HAP-1 (cell line): ENCODE results near the gene TSPEAR.
"Not testable (repeated sequence)": the region's sequence is repeated elsewhere in the genome, so short reads cannot be mapped to it uniquely, and the experiment has no call there.

Experiments used
- DNase-seq, 2 experiments: peaks; one replicate each; pipeline ENCODE4 v3.0.0-alpha.2; 2016 to 2020; ENCODE audit warnings: low spot score in 2 of 2
- H3K27me3 ChIP-seq: fragments of 250-450 bp; sonication (Bioruptor Pico); 2 replicates; pipeline ENCODE4 v1.5.1; 2020; ENCODE audit warnings: low read depth, mild to moderate bottlenecking, moderate library complexity
- H3K36me3 ChIP-seq: fragments of 250-450 bp; sonication (Bioruptor Pico); replicated peaks from 2 replicates; pipeline ENCODE4 v1.5.1; 2020; ENCODE audit warnings: mild to moderate bottlenecking
- H3K4me1 ChIP-seq: fragments of 250-450 bp; sonication (Bioruptor Pico); 2 replicates; pipeline ENCODE4 v1.5.1; 2020; ENCODE audit warnings: mild to moderate bottlenecking
- H3K4me3 ChIP-seq: fragments of 250-450 bp; sonication (Bioruptor Pico); 2 replicates; pipeline ENCODE4 v1.5.1; 2020; ENCODE audit warnings: mild to moderate bottlenecking, moderate library complexity
- H3K9me3 ChIP-seq: fragments of 250-450 bp; sonication (Bioruptor Pico); 2 replicates; pipeline ENCODE4 v1.5.1; 2020; ENCODE audit warnings: mild to moderate bottlenecking, moderate library complexity
- in situ Hi-C: fragments of 300-500 bp; cut with MboI; formaldehyde crosslinking; loops from 3 replicates; pipeline ENCODE4 v1.14.3; 2020; ENCODE audit warnings: low sequenced_read_pairs, inconsistent platforms, mixed read lengths

Gene TSPEAR

DNA sequence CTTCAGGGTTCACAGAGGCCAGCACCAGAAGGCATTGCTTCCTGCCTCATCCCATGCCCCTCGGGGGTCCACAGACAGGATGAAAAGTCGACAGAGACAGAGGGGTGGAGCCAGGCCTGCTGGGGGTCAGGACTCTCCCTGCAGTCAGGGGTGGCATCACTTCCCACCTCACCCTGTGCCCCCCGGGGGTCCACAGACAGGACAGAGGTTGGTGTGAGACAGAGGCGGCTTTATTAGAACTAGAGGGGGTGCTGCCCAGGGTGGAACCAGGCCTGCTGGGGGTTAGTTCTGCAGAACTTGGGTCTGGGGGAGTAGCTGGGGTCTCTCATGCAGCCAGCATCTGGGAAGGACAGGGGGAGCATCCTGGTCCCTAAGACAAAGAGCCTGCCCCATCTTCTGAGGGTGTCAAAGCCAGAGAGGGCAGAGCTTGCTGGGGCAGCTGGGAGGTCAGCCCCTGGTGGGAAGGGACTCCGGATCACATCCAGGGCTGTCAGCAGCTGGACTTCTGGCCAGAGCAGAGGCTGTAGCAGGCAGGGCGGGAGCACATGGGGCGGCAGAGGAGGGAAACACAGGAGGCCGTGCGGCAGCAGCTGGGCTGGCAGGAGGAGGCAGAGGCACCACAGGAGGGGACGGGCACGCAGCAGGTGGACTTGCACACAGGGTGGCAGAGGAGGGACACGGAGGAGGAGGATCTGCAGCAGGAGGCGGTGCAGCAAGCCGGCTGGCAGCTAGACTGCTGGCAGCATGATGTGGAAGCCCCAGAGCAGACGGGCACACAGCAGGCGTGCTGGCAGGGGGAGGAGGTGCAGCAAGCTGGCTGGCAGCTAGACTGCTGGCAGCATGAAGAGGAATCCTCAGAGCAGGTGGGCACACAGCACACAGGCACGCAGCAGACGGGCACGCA is 120.2 kb downstream of the TSPEAR start:
- H3K36me3 ChIP-seq, in situ Hi-C loops, DNase-seq, H3K4me1 ChIP-seq, H3K4me3 ChIP-seq, H3K9me3 ChIP-seq, H3K27me3 ChIP-seq: not testable (repeated sequence)

- Histone ChIP-seq H3K4me1 (no peaks in the 10 kb centered on the region), H3K27me3 (no peaks in the 10 kb centered on the region), H3K36me3 (no peaks in the 10 kb centered on the region), H3K9me3 (no peaks in the 10 kb centered on the region; the same call in 1 of the 2 replicates), H3K4me3 (no peak overlapping the region)
- in situ Hi-C loops, result no loop called here
- DNase-seq, result no peak
Observed at GRCh38 chr21:44590311-44590721, 121.1 kb downstream of the TSPEAR start.

DNA sequence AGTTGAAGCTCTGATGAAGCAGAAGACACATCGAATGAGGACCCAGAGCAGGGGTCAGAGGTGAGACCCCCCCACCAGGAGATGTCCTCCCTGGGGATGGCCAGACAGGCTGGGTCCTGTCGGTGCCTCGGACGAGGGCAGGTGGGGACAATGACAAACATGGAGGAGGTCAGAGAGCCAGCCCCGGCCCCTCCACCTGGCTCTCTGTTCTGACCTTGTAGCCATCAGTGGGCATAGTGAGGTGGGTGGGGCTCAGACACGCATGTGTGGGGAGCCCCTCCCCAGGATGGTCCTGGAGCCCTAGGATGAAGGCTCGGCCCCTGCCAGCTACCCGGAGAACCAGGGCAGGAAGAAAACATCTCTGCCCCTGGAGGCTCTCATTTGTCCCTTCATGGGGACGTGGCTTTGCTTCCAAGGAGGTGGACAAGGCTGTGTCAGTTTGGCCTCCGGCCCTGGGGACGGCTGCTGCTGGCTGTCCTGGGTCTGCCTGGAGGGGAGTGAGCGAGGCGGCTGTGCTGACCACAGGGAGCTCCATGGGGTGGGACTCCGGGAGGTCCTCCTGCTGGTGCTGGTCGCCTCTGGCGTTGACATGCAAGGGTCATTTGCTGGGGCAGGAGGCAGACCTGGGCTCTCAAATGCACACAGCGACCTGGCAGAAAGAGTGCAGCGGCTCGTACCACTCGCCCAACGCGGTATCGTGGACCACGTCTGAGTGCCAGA is 121.6 kb downstream of the TSPEAR start:
- no peaks in the 10 kb centered on the region for H3K36me3 ChIP-seq
- H3K4me1 ChIP-seq, result no peaks in the 10 kb centered on the region
- H3K4me3 ChIP-seq, result no peak overlapping the region
- DNase-seq, result no peak
- H3K9me3 ChIP-seq, result no peaks in the 10 kb centered on the region; the same call in 1 of the 2 replicates
- in situ Hi-C loops, result no loop called here
- H3K27me3 ChIP-seq, result no peaks in the 10 kb centered on the region

GRCh38 chr21:44589094-44589493 is 122.3 kb downstream of the TSPEAR start:
- Histone ChIP-seq H3K4me1 (no peaks in the 10 kb centered on the region), H3K36me3 (no peaks in the 10 kb centered on the region), H3K27me3 (no peaks in the 10 kb centered on the region), H3K4me3 (no peak overlapping the region), H3K9me3 (no peaks in the 10 kb centered on the region; the same call in 1 of the 2 replicates)
- in situ Hi-C loops, result no loop called here
- DNase-seq, result no peak

DNA sequence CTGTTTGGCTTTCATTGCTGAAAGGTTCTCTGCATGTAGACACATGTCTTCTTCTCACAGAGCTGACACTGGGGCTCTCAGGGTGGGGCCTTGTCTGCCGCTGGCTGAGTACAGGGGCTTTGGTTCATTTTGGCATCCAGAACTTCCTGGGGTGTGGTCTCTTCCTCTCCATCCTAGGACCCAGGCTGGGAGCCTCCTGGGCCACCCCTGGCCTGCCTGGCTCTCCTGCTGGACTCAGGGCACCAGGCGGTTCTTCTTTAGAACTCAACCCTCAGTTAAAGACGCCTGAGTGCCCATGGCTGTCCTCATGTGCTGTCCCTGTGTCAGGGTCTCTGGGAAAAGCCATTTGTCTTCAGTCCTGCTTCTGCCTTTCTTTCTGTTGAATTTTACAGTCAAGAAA is 125.5 kb downstream of the TSPEAR start:
- in situ Hi-C loops, result no loop called here
- H3K27me3 ChIP-seq, result no peaks in the 10 kb centered on the region
- H3K36me3 ChIP-seq, result no peaks in the 10 kb centered on the region
- no peaks in the 10 kb centered on the region for H3K4me1 ChIP-seq
- H3K9me3 ChIP-seq, result peaks cover 4% of the 10 kb centered on the region
- no peak for DNase-seq
- H3K4me3 ChIP-seq, result no peak overlapping the region

- no peak for DNase-seq
Observed at GRCh38 chr21:44583800-44584147, 127.6 kb downstream of the TSPEAR start.

GRCh38 chr21:44583089-44583799 is 128.1 kb downstream of the TSPEAR start:
- in situ Hi-C loops, result no loop called here
- Histone ChIP-seq H3K4me3 (no peak overlapping the region), H3K27me3 (no peaks in the 10 kb centered on the region), H3K4me1 (no peaks in the 10 kb centered on the region), H3K36me3 (no peaks in the 10 kb centered on the region), H3K9me3 (peaks cover 4% of the 10 kb centered on the region)
- DNase-seq, result no peak

More at GRCh38 chr21:44583800-44584147, 127.6 kb downstream of the TSPEAR start:
- H3K9me3 ChIP-seq, result peaks cover 4% of the 10 kb centered on the region
- no peak overlapping the region for H3K4me3 ChIP-seq
- no peaks in the 10 kb centered on the region for H3K27me3 ChIP-seq
- no peaks in the 10 kb centered on the region for H3K36me3 ChIP-seq
- no peaks in the 10 kb centered on the region for H3K4me1 ChIP-seq
- in situ Hi-C loops, result no loop called here

GRCh38 chr21:44582055-44582454 is 129.3 kb downstream of the TSPEAR start:
- Histone ChIP-seq H3K4me1 (no peaks in the 10 kb centered on the region), H3K36me3 (no peaks in the 10 kb centered on the region), H3K27me3 (no peaks in the 10 kb centered on the region), H3K4me3 (no peak overlapping the region), H3K9me3 (peaks cover 4% of the 10 kb centered on the region)
- in situ Hi-C loops, result no loop called here
- no peak for DNase-seq

GRCh38 chr21:44581158-44581557 is 130.2 kb downstream of the TSPEAR start:
- in situ Hi-C loops, result no loop called here

DNA sequence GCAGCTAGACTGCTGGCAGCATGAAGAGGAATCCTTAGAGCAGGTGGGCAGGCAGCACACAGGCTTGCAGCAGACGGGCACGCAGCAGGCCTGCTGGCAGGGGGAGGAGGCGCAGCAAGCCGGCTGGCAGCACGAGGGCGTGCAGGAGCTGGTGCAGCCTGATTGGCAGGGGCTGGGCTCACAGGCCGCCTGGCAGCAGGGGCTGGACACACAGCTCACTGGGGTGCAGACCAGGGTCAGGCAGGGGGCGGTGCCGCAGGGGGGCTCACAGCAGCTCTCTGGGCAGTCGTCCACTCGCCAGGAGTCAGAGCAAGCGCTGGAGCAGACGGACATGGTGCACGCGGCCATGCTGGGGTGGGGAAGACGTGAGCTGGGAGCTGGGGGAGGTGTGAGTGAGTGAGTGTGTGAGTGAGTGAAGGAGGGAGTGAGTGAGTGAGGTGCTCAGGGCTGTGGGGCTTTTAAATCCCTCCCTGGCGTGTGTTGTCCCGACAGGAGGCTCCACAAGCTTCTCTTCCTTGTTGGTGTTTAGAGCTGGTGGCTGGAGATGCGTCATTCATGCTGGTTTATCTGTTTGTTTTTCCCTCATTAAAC is 131.0 kb downstream of the TSPEAR start, which contains the start of gene KRTAP10-5:
TSS of gene KRTAP10-5 (minus strand) at position 374 of the 591 bp plus-strand sequence. CDS start at position 348, 26 bp downstream.
- H3K27me3 ChIP-seq, H3K4me3 ChIP-seq, H3K9me3 ChIP-seq, DNase-seq, H3K36me3 ChIP-seq, H3K4me1 ChIP-seq, in situ Hi-C loops: not testable (repeated sequence)

More at GRCh38 chr21:44581158-44581557, 130.2 kb downstream of the TSPEAR start:
- no peak for DNase-seq
- no peaks in the 10 kb centered on the region for H3K4me1 ChIP-seq
- H3K4me3 ChIP-seq, result no peak overlapping the region
- no peaks in the 10 kb centered on the region for H3K27me3 ChIP-seq
- no peaks in the 10 kb centered on the region for H3K36me3 ChIP-seq
- peaks cover 4% of the 10 kb centered on the region; the same call in 1 of the 2 replicates for H3K9me3 ChIP-seq

GRCh38 chr21:44579833-44580144 is 131.6 kb downstream of the TSPEAR start:
- Histone ChIP-seq H3K9me3 (peaks cover 4% of the 10 kb centered on the region; the same call in 1 of the 2 replicates), H3K4me3 (no peak overlapping the region), H3K36me3 (no peaks in the 10 kb centered on the region), H3K4me1 (no peaks in the 10 kb centered on the region), H3K27me3 (no peaks in the 10 kb centered on the region)
- no peak for DNase-seq
- in situ Hi-C loops, result no loop called here

GRCh38 chr21:44579056-44579832 is 132.1 kb downstream of the TSPEAR start:
- DNase-seq, result no peak
- Histone ChIP-seq H3K4me3 (no peak overlapping the region), H3K36me3 (no peaks in the 10 kb centered on the region), H3K27me3 (no peaks in the 10 kb centered on the region), H3K9me3 (peaks cover 4% of the 10 kb centered on the region; the same call in 1 of the 2 replicates), H3K4me1 (no peaks in the 10 kb centered on the region)
- in situ Hi-C loops, result no loop called here
